Measurements from ENCODE around the gene CCDC73.
A peak's percentile ranks its signal among the peaks of the same experiment; 100 is the strongest.

The CCDC73 gene

DNA sequence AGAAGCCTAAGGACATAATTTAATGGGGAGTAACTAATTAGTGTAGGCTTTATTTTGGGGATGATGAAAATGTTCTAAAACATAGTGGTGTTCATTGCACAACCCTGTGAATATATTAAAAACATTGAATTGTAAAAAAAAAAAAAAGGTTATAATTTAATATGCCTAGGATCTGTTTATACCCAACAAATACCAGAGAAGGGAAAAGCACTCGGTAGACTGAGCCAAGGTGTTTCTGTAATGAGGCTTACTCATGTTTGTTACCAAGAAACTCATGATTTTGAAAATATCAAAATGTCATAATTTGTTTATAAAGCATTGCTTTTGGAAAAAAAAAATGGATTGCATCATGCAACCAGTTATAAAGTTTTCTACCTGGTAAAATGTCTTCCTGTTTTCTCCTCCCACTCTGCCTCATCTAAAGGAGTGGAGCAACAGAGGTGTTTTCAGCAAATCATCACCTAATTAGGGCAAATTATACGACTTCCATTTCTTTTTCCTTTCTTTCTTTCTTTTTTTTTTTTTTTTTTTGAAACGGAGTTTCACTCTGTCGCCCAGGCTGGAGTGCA, 225.1 kb downstream of the CCDC73 start:
- Mint-ChIP-seq H3K4me1 (peaks cover 12% of the 10 kb centered on the region), H3K27ac (no peak overlapping the region), H3K36me3 (no peaks in the 10 kb centered on the region), H3K4me3 (no peak overlapping the region), H3K9me3 (no peaks in the 10 kb centered on the region)
- no peak for DNase-seq (ENCODE audit: low spot score in 2 of 2)
- ATAC-seq, result no peak

DNA sequence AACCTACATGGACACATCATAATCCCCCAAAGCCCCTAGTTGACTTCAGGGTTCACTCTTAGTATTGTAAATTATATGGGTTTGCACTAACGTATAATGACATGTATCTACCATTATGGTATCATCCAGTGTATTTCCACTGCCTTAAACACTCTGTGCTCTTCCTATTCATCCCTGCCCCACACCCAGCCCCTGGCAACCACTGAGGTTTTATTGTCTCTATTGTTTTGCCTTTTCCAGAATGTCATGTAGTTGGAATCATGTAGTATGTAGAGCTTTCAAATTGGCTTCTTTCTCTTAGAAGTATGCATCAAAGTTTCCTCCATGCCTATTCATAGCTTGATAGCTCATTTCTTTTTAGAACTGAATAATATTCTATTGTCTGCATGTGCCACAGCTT, 227.3 kb downstream of the CCDC73 start:
- no peak for ATAC-seq
- H3K27ac Mint-ChIP-seq, result no peak overlapping the region
- peaks cover 12% of the 10 kb centered on the region for H3K4me1 Mint-ChIP-seq
- no peaks in the 10 kb centered on the region for H3K9me3 Mint-ChIP-seq
- no peaks in the 10 kb centered on the region for H3K36me3 Mint-ChIP-seq
- no peak for DNase-seq (ENCODE audit: low spot score in 2 of 2)
- no peak overlapping the region for H3K4me3 Mint-ChIP-seq

DNA sequence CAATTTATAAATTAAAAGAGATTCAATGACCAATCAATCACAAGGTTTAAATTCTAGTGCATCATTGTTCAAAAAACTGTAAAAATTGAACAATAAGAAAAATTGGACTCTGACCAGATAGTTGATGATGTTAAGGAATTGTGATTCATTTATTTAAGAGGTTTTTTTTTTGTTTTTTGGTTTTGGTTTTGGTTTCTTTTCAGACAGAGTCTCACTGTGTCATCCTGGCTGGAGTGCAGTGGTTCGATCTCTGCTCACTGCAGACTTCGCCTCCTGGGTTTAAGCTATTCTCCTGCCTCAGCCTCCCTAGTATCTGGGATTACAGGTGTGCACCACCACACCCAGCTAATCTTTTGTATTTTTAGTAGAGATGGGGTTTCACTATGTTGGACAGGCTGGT, 227.9 kb downstream of the CCDC73 start:
- Mint-ChIP-seq H3K36me3 (no peaks in the 10 kb centered on the region), H3K4me3 (peak overlapping the region; percentile 17), H3K9me3 (no peaks in the 10 kb centered on the region), H3K27ac (peak overlapping the region; percentile 20), H3K4me1 (peaks cover 12% of the 10 kb centered on the region)
- ATAC-seq (peak; percentile 48), DNase-seq (ENCODE audit: low spot score in 2 of 2) (no peak)

DNA sequence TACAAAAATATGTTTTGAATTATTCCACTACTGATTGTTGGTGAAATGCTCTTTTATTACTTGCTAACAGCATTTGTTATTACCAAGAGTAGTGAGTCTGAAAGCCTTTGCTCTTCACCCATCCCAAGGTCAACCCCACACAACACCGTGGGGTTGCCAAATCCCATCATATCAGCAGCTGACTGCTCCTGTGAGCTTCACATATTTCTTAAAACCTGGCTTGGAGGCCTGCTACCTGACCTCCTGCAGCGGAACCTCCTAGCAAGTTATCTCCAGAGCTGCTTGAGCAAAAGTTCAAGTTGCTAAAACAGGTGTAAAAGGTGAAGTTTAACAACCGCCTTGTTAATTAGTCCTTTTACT, 230.9 kb downstream of the CCDC73 start:
- Mint-ChIP-seq H3K27ac (no peak overlapping the region), H3K4me3 (no peak overlapping the region), H3K36me3 (no peaks in the 10 kb centered on the region), H3K4me1 (peaks cover 12% of the 10 kb centered on the region), H3K9me3 (no peaks in the 10 kb centered on the region)
- no peak for ATAC-seq
- DNase-seq (ENCODE audit: low spot score in 2 of 2), result no peak

DNA sequence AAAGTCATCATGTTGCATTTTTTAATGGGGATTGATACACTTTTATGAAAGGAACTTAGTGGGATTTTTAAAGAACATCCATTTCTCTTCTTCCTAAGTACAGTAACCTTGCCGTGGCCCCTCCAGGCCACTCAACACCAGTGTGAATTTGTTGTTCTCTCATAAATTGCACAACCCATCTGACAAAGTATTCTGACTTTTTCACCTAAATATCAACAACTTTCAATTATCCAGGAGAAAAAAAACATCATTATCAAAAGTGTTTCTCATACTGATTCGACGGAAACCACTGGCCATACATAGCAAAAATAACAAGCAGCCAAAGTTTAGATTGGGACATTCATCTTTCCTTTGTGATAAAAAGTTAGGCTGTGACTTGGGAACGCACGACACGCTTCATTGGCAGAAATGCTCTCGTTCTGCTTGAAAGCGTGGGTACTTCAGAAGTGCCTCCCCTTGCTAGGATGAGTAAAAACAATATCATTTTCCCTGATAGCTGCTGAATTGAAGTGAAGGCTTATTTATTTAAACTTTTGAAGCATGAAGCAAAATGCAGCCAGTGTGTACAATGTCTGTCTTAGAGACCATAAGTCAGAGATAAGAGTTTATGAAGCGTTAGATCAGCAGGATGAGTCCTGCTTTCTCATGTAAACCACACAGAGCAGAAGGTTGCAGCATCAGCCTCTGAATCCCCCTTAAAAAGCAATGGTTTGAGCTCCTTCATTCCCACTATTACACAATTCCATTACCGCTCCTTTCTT, 231.4 kb downstream of the CCDC73 start:
- DNase-seq (ENCODE audit: low spot score in 2 of 2) (no peak), ATAC-seq (no peak)
- Mint-ChIP-seq H3K36me3 (no peaks in the 10 kb centered on the region), H3K27ac (no peak overlapping the region), H3K4me1 (peaks cover 12% of the 10 kb centered on the region), H3K4me3 (no peak overlapping the region), H3K9me3 (no peaks in the 10 kb centered on the region)

DNA sequence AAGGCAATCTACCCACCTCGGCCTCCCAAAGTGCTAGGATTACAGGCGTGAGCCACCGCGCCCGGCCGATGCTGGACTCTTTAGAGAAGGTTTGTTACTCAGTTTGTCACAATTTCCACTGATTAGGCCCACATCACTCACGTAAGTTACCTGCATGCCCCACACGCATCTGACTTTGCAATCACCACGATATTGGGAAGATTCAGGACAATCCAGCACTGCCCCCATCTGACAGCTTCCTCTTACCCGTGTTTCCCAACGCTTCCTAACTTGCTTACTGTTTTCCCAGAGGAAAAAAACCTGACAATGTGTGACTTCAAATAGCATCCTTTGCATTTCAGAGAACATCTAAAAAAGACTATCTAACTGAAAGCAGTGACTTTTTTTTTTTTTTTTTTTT, 232.6 kb downstream of the CCDC73 start:
- Mint-ChIP-seq H3K4me1 (peaks cover 6% of the 10 kb centered on the region), H3K27ac (no peak overlapping the region), H3K4me3 (no peak overlapping the region), H3K9me3 (no peaks in the 10 kb centered on the region), H3K36me3 (no peaks in the 10 kb centered on the region)
- DNase-seq (ENCODE audit: low spot score in 2 of 2) (no peak), ATAC-seq (no peak)

DNA sequence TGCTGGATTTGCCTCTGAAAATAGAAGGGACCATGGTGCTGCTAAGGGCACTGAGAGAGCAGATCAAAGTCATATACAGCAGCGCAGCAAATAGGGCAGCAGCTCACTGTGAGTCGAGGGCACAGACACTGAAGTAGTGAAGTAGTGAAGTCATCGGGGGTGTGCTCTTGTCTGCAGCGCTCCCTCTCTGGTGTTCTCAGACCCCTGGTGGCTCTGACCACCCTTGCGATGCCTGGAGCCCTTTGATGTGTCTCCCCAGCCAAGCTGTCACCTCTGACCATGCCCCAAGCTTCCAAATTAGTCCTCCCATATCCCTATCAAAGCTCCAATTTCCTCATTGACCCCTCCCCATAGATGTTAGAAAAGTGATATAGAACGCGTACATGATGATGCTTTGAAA, 238.6 kb downstream of the CCDC73 start:
- no peaks in the 10 kb centered on the region for H3K4me1 Mint-ChIP-seq
- DNase-seq (ENCODE audit: low spot score in 2 of 2) (no peak), ATAC-seq (no peak)
- no peaks in the 10 kb centered on the region for H3K36me3 Mint-ChIP-seq
- no peaks in the 10 kb centered on the region for H3K9me3 Mint-ChIP-seq
- H3K27ac Mint-ChIP-seq, result no peak overlapping the region
- H3K4me3 Mint-ChIP-seq, result no peak overlapping the region

DNA sequence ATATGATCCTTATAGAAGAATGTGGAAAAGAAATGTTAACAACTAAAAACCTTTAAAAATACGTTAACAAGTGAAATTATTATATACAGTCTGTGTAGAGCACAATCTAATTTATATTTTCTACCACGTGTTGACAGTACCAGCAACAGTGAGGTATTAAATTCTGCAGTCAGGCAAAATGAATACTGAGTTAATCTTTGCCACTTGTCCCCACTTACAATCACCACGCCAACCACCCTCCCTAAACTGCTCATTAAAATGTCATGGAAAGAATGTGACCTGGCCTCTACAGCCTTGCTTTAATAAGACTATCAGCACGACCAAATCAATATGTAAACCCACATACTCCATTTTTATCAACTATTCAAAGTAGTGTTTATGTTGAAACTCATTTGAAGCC, 239.4 kb downstream of the CCDC73 start:
- no peak for ATAC-seq
- no peak overlapping the region for H3K4me3 Mint-ChIP-seq
- no peaks in the 10 kb centered on the region for H3K9me3 Mint-ChIP-seq
- no peak for DNase-seq (ENCODE audit: low spot score in 2 of 2)
- no peaks in the 10 kb centered on the region for H3K36me3 Mint-ChIP-seq
- H3K4me1 Mint-ChIP-seq, result no peaks in the 10 kb centered on the region
- no peak overlapping the region for H3K27ac Mint-ChIP-seq

All from stimulated activated effector memory CD8-positive, alpha-beta T cell treated with anti-CD3 and anti-CD28 coated beads, Interleukin-12 subunit alpha, Interleukin-12 subunit beta, amount 100 ng/mL, for 72 hours (primary cell).